Eye (tissue), 1 donor: ENCODE results near the gene ATP6V1D.
"Not testable (repeated sequence)": the region's sequence is repeated elsewhere in the genome, so short reads cannot be mapped to it uniquely, and the experiment has no call there.

Source experiments
- DNase-seq: peaks from one replicate; pipeline ENCODE4 v3.0.0-alpha.2; 2015

The ATP6V1D gene

GRCh38 chr14:67365476-67365875 is 5.9 kb upstream of the ATP6V1D start:
- no peak for DNase-seq

DNA sequence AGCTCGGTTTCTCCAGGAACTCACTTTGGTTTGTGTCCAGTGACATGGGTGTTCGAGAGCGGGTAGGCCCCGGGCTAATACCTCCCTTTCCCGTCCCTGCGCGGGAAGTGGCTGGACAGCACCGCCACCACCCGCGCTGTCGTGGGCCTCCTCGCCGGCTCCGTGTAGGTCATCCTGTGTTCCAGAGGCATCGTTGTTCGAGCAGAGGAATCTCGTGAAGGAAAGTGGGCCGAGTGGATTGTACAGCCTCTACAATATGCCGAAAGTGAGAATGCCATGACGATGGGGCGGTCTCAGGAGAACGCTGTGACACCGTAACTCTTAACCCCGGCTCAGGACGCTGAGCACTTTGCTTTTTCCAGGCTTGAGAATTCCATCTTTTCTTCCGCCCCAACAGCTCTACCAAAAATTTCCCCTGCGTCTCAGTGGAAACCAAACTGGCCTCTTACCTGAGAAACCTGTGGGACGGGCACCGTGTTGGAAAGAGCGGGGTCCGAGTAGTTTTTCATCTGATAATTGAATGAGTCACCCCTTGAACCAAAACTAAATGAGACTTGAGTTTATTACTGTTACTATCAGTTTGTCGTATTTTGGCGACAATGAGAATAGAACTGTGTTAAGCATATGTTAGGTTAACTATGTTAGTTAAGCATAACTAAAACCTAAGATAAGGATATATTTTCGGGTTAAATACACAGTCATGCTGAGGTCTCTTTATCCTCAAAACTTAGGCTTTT is 1.0 kb upstream of the ATP6V1D start:
- no peak for DNase-seq

DNA sequence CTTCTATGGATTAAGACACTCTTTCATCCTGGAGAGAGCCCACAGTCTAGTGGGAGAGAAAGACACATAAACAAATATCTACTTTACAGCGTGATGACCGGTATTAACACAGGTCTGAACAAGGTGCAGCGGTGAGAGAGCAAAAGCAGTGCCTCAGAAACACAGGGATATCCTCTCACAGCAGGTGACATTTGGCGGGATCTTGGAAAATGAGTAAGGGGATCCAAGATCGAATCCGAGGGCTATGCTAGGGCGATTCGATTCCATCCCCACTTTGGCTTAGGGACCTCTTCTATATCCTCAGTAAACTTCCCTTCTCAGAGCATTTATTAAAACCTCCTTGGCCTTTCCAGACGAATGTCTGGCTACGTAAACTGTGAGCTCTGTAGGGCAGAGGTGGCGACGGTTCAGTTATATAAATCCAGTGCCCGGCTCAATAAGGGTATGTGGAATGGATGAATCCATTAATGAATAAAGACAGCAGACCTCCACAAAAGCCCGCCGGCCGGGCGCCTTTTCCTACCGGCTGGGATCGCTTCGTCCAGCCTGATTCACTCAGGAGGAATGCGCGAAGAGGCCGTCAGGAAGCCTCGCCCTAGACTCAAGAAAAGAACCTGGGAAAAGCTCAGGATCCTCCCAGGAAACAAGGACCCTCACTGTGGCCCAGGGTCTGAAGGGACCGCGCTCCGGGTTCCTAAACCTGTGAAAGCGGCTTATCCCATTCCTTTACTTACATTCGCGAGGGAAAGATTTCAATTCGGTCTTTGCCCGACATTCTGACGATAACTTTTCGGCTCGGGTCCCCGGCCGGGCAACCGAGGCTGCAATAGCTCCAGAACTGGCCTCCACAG is 455 bp downstream of the ATP6V1D start:
- DNase-seq: no peak

DNA sequence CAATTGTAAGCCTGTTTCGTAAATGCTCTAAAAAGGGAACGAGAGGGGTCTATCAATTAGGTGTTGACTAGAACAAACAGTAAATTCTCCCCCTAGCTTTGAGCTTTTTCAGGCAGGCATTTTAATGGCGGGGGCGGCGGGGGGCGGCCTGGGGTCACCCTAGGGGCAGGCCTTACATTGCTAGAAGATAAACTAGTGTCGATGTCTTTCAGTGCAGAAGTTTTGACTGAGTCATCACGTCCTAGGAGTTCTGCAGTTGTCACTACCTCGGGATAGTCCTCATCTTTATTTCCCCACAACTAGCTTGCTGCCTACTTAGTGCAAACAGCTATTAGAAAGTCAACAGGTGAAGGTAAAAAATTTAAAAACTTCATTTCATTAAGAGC is 1.6 kb downstream of the ATP6V1D start:
- no peak for DNase-seq

DNA sequence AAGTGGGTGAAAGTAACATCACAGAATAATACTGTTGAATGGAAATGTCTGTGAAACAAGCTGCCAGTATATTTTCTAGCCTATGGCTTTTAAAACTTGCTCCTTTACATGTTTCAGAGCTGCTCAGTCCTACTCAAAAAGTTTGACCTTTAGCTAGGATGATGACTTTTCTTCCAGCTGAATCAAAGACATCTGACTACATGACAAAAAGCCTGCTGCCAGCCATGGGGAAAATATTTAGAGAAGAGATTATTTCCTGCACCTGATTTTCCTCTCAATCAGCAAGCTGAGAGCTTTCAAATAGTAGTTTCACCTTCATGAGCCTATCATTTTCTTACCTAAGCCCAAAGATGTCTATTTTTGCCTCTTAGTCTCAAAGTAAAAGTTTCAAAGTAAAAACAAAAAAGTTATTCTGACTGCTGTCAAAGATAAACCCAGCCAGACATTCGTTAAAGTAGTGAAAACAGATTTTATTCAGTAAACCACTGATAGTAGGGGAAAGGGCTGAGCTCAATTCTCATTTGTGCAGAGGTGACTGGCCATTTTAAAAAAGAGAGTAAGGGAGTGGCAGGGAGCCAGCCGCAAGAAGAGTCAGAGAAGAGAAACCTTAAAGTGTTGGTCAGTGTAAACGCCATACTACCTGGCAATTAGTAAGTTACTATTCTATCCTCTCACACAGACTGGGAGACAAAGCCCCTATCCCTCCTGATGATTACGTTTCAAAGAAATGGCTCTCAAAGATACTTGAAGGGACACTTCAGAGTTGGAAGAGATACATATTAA is 2.2 kb downstream of the ATP6V1D start:
- no peak for DNase-seq

DNA sequence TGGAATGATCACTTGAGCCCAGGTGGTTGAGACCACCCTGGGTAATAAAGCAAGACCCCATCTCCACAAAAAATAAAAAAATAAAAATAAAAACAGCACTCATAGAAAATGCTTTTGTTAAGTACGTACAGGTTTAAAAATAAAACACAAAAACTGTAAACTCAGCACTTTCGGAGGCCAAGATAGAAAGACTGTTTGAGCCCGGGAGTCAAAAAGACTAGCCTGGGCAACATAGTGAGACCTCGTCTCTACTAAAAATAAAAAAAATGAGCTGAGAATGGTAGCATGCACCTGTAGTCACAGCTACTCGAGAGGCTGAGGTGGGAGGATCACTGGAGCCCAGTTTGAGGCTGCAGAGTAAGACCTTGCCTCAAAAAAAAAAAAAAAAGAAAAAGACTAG is 7.5 kb downstream of the ATP6V1D start:
- no peak for DNase-seq

DNA sequence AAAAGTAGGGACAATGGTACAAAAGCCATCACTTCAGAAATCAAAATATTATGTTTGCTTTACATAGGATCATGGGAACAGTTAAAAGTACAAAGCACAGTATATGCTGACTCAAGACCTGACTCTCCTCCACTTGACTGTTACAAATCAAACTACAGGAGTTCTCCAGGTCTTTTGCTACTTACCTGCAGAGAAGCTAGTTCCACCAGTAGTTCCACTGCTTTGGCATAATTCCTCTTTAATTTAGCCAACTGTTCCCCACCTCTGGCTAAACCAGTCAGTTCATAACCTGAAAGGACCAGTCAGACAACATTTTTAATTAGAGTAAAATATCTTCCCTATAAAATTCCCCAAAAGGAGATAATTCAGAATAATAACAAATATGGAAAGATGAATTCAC is 14.0 kb downstream of the ATP6V1D start:
- DNase-seq: no peak

GRCh38 chr14:67343601-67344230 is 15.9 kb downstream of the ATP6V1D start:
- no peak for DNase-seq

GRCh38 chr14:67341231-67341630 is 18.4 kb downstream of the ATP6V1D start:
- not testable (repeated sequence) for DNase-seq

- DNase-seq: peak; percentile 10
Measured at GRCh38 chr14:67335781-67336180, 23.8 kb downstream of the ATP6V1D start.

DNA sequence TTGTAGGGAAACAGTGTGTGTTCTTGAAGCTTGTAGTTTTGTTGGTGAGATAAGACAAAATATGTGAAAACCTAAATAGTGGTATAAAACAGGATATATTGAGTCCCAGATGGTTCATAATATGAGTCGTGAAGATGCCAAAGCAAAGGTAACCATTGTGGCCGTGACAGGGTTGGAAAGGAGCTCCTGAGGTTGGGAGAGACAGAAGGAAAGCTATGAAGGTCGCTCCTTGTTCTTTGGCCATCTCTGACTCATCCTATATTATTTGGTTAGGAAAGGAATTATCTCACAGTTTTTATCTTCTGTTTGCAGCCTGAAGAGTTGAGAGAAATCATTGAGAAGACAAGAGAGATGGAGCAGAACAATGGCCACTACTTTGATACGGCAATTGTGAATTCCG is 27.1 kb downstream of the ATP6V1D start:
- DNase-seq: no peak

DNA sequence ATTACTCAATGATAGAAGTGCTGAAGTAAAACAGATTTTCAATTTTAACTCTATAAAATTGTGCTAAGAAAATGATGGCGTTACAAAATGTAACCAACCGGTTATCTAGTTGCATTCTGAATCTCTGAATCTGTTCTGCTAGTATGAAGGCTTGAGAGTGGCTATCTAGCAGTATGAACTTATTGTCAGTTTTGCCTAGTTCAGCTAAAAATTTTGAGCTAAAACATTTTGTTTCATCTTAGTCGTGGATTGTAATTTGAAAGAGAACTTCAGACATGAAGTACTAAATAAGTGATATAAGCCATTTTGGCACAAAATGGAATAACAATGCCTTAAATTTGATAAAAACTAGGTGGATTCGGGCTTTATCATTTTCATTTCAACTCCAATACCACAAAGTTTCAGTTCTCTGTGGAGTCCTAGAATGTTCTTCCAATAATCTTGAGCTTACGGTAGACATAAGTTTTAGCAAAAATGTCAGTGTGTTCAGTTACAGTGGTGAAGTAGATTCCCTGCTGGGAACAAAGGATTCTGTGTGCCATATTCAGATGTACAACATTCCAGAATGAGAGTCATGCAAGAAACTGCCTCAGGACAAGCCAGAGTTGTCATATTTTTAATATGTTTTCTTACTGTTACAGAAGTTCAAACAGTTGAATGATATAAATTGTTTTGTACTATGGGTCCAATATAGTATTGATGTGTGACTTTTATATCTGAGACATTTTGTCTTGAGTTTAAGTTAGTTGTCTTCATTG is 28.1 kb downstream of the ATP6V1D start:
- DNase-seq: peak; percentile 13

DNA sequence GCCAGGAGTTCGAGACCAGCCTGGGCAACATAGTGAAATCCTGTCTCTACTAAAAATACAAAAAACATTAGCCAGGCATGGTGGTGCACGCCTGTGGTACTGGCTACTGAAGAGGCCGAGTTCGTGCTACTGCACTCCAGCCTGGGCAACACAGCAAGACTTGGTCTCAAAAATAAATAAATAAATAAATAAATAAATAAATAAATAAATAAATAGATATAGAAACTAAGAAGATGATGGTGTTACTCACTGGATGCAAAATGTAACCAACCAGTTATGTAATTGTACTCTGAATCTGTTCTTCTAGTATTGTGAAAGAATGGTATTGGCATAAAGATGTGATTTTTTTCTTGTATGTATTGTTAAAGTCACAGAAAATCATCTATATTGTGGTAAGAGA is 29.9 kb downstream of the ATP6V1D start:
- not testable (repeated sequence) for DNase-seq

- no peak for DNase-seq
Measured at GRCh38 chr14:67319142-67319541, 40.5 kb downstream of the ATP6V1D start.

DNA sequence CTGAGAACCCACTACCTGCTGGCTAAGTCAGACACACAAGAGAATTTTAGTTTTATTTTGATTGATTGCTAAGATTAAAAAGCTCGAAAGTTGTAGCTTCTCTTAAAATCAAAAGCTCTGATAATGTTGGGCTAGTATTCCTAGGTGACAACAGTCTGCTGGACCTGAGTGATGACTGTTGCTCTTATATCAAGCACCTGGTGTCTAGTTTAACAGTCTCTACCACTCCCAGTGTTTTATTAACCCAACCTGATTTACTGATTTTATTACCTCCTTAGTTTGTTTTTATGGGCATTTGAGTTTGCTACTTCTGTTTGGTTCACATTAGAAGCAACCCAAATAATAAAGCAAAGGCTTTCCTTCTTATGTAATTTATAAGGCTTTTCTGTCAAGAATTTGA is 41.8 kb downstream of the ATP6V1D start:
- no peak for DNase-seq

- no peak for DNase-seq
Measured at GRCh38 chr14:67313153-67313552, 46.5 kb downstream of the ATP6V1D start.

DNA sequence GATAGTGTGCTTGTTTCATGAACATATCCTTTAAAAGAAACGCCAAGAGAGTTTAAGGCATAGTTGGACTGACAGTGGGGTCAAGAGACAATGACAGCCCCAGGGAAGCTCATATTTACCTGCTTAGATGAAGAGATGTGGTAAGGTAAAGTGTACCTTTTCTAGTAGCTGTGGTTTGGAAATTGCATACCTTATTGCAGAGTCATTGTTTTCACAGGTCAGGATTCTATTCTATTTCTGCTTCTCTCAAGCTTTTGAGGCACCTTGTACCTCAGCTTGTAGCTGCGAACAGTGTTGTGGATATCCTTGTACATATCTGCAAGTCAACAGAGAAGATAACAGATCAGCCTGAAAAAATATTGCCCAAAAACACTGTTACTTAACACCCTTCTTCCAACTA is 47.7 kb downstream of the ATP6V1D start:
- no peak for DNase-seq
